Dermis microvascular lymphatic vessel endothelial cell (primary cell): ENCODE data around the gene LIN7A. TPM values are rescaled to one million over a fixed set of nuclear protein-coding genes. Genes with fewer than 3 reads are reported as not detected.

Source experiments
- DNase-seq, 2 donors: peaks; one replicate each; pipeline versions ENCODE4 v3.0.0 to v3.0.0-alpha.2; 2010; ENCODE audit warnings: low read depth in 2 of 2
- total RNA-seq: library from RNA; depleted of rRNA; stranded (reverse); fragments of >200 nt; gene quantifications from 2 replicates; pipeline ENCODE4 v1.2.1, GENCODE V29; 2014

Gene LIN7A
- total RNA-seq, 1 donor from 2014 or later, result 0.13 TPM

DNA sequence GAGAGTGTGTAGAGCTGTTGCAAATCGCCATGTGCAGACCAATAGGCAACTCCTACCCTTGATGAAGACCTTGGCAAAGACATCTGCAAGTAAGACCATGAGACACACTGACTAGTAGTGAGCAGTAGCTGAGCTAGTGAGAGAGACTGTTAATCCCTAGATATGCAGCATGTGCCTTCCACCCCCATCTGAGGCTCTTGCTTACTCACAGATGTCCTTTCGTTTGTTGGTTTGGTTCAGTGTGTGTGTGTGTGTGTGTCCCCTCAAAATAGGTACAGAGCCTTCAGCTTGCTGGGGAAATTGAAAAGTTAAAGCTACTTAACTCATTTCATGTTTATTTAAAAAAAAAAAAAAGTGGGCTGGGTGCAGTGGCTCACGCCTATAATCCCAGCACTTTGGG, 183.5 kb downstream of the LIN7A start:
- DNase-seq, result no peak

- no peak for DNase-seq
Measured at GRCh38 chr12:80752464-80752863, 185.3 kb downstream of the LIN7A start.

- no peak for DNase-seq
Measured at GRCh38 chr12:80749456-80749855, 188.3 kb downstream of the LIN7A start.

DNA sequence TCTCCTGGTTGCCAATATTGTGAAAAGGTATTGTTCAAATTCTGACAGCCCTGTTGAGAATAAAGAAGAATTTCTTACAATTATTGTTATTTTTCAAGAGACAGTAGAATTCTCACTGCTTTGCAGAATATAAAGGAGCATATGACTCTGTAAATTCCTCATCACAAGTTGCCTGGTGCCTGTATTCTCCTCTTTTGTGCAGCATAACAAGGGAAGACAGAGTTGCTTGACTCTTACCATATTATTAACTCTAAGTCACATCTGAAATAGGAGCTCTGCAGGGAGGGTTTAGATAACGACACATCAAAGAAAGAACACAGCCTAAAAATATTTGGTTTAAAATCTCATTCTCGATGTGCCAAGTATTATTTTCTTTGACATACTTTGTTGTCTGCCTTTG, 189.9 kb downstream of the LIN7A start:
- no peak for DNase-seq

DNA sequence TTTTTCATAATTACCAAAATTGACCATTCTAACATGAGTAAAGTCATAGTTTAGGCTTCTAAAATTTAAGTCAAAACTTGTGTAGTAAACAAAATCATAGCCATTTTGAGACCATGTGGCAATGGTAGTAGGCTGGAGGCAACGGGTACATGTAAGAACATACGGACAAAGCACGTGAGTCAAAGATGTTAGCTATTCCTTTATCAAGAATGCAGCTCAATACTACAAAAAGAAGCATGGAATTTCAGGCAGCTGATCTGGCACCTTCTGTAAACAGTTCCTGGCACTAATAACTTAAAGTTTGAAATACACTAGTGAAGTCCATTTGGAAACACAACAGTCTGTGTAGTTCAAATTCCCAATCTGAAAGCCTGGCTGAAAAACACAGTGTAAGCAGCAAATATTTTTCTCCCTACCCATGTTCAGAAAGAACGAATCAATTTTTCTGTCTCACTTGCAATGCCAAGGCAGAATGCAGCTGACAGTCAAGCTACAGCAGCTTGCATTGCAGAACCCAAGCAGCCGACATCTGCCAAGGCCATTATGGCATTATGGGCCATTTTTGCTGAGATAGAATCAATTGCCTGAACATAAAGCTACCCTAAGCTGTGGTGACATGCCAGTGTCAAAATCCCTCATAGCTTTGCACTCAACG, 191.8 kb downstream of the LIN7A start:
- no peak for DNase-seq

Other genes with a start within 250 kb of the LIN7A start
- gene MYF6, start 230.3 kb downstream of the LIN7A start, total RNA-seq, result not detected in 2 replicates
- not detected in 2 replicates for gene MYF5, start 221.0 kb downstream of the LIN7A start, total RNA-seq
- gene ACSS3, start 140.1 kb upstream of the LIN7A start, total RNA-seq, result 0.25 and 0.26 TPM in 2 replicates